ENCODE measurements around the gene ATP6V0C.

ATP6V0C gene

GRCh38 chr16:2507665-2508064, 6.1 kb upstream of the ATP6V0C start:
- TF ChIP-seq FOXP2 (optimal IDR thresholded peaks at IDR 0.05; ENCODE audit: borderline replicate concordance, extremely low read depth, extremely low read length, insufficient read depth) (no peak), SIN3A (IDR thresholded peaks at IDR 0.05; ENCODE audit: borderline replicate concordance, insufficient read depth, low read length) (no peak), REST (IDR thresholded peaks at IDR 0.05; ENCODE audit: insufficient read depth in 1 of 2, low read depth in 2 of 2, low read length in 2 of 2) (no peak), TAF1 (IDR thresholded peaks at IDR 0.05; ENCODE audit: borderline replicate concordance, insufficient read depth, low read length) (no peak), POLR2AphosphoS5 (IDR thresholded peaks at IDR 0.05; ENCODE audit: low read depth, low read length) (no peak)

- TF ChIP-seq SIN3A (IDR thresholded peaks at IDR 0.05; ENCODE audit: borderline replicate concordance, insufficient read depth, low read length) = no peak
- TF ChIP-seq POLR2AphosphoS5 (IDR thresholded peaks at IDR 0.05; ENCODE audit: low read depth, low read length) = no peak
- TF ChIP-seq TAF1 (IDR thresholded peaks at IDR 0.05; ENCODE audit: borderline replicate concordance, insufficient read depth, low read length) = no peak
- TF ChIP-seq FOXP2 (optimal IDR thresholded peaks at IDR 0.05; ENCODE audit: borderline replicate concordance, extremely low read depth, extremely low read length, insufficient read depth) = no peak
- TF ChIP-seq REST (IDR thresholded peaks at IDR 0.05; ENCODE audit: insufficient read depth in 1 of 2, low read depth in 2 of 2, low read length in 2 of 2) = no peak
These were observed 4.9 kb upstream of the ATP6V0C start for GRCh38 chr16:2508722-2509400.

- TF ChIP-seq REST (IDR thresholded peaks at IDR 0.05; ENCODE audit: insufficient read depth in 1 of 2, low read depth in 2 of 2, low read length in 2 of 2) = no peak
- no peak for TF ChIP-seq SIN3A (IDR thresholded peaks at IDR 0.05; ENCODE audit: borderline replicate concordance, insufficient read depth, low read length)
- no peak for TF ChIP-seq FOXP2 (optimal IDR thresholded peaks at IDR 0.05; ENCODE audit: borderline replicate concordance, extremely low read depth, extremely low read length, insufficient read depth)
- no peak for TF ChIP-seq TAF1 (IDR thresholded peaks at IDR 0.05; ENCODE audit: borderline replicate concordance, insufficient read depth, low read length)
- no peak for TF ChIP-seq POLR2AphosphoS5 (IDR thresholded peaks at IDR 0.05; ENCODE audit: low read depth, low read length)
These were observed 2.5 kb upstream of the ATP6V0C start for GRCh38 chr16:2511128-2511800.

GRCh38 chr16:2511996-2512734, 1.6 kb upstream of the ATP6V0C start:
- TF ChIP-seq TAF1 (IDR thresholded peaks at IDR 0.05; ENCODE audit: borderline replicate concordance, insufficient read depth, low read length) (no peak), SIN3A (IDR thresholded peaks at IDR 0.05; ENCODE audit: borderline replicate concordance, insufficient read depth, low read length) (no peak), FOXP2 (optimal IDR thresholded peaks at IDR 0.05; ENCODE audit: borderline replicate concordance, extremely low read depth, extremely low read length, insufficient read depth) (no peak), REST (IDR thresholded peaks at IDR 0.05; ENCODE audit: insufficient read depth in 1 of 2, low read depth in 2 of 2, low read length in 2 of 2) (no peak), POLR2AphosphoS5 (IDR thresholded peaks at IDR 0.05; ENCODE audit: low read depth, low read length) (no peak)

Measured in PFSK-1 (cell line).